Hepatocyte (in vitro differentiated cells): ENCODE results near the gene CHST13.

Experiments used
- CTCF ChIP-seq: fragments of 200-600 bp; sonication (generic); IDR thresholded peaks from 2 replicates; pipeline ENCODE4 v1.5.1; 2016; ENCODE audit warnings: antibody characterized with exemption, mild to moderate bottlenecking; ENCODE audit not compliant: poor library complexity
- EZH2 ChIP-seq: fragments of 200-600 bp; sonication (generic); IDR thresholded peaks from 2 replicates; pipeline ENCODE4 v1.6.1; 2016; ENCODE audit warnings: antibody characterized with exemption, mild to moderate bottlenecking, borderline replicate concordance

DNA sequence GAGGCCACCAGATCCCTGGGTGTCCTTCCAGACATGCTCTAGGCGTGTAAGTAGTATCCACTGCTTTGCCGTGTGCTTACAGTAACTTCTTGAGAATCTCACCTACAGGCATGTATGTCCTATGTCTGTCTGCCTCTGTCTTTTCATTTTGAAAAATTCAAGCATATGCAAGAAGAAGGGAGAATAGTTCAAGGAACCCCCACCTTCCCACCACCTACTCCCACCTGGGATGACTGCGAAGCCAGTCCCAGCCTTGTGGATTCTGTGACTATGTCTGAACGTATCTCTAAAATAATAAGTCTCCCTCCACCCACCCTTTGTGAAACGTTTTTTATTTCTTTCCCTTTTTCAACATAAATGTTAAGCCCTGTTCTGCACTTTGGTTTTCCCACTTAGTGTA, 15.0 kb downstream of the CHST13 start:
- TF ChIP-seq CTCF (no peak), EZH2 (no peak)
